ENCODE measurements around the gene MAS1.

MAS1 gene

DNA sequence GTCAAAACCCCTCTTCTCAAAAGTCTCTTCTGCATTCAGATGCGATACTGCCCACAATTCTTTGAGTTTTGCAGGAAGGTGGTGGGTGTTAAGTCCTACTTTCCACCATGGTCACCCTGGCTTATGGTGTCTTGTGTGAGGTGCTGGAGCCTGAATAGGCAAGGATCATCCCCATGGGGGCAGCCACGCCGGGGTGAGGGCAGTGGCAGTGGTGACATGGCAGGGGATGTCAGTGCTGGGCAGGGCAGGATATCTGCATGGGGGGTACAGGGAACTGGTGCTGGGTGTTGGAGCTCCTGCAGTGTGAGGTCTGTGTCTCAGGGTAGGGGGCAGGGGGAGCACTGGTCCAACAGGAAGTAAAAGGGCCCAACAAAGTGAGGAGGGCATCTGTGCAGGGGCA is 2.3 kb downstream of the MAS1 start:
- no peak overlapping the region for H3K27ac ChIP-seq
- TF ChIP-seq, protein P1, sequence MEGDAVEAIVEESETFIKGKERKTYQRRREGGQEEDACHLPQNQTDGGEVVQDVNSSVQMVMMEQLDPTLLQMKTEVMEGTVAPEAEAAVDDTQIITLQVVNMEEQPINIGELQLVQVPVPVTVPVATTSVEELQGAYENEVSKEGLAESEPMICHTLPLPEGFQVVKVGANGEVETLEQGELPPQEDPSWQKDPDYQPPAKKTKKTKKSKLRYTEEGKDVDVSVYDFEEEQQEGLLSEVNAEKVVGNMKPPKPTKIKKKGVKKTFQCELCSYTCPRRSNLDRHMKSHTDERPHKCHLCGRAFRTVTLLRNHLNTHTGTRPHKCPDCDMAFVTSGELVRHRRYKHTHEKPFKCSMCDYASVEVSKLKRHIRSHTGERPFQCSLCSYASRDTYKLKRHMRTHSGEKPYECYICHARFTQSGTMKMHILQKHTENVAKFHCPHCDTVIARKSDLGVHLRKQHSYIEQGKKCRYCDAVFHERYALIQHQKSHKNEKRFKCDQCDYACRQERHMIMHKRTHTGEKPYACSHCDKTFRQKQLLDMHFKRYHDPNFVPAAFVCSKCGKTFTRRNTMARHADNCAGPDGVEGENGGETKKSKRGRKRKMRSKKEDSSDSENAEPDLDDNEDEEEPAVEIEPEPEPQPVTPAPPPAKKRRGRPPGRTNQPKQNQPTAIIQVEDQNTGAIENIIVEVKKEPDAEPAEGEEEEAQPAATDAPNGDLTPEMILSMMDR (conservative IDR thresholded peaks at IDR 0.05): no peak

DNA sequence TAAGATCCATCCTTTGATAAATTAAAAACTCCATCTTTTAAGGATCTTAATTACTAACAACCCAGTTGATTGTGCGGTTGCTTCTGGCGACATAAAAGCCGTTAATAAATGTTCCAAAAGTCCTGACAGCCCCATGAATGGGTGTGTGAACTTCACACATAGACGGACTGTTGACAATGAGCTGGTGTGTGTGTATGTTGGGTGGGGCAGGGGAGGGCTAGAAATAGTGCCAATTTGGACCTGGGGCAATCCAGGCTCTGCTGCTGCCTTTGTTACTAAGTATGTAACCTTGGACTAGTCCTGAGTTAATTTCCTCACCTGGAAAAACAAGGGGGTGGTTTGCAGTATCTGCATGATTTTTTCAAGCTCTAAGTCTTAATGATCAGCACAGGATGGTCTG is 4.2 kb downstream of the MAS1 start:
- no peak overlapping the region for H3K27ac ChIP-seq
- TF ChIP-seq, protein P1 (conservative IDR thresholded peaks at IDR 0.05): no peak

DNA sequence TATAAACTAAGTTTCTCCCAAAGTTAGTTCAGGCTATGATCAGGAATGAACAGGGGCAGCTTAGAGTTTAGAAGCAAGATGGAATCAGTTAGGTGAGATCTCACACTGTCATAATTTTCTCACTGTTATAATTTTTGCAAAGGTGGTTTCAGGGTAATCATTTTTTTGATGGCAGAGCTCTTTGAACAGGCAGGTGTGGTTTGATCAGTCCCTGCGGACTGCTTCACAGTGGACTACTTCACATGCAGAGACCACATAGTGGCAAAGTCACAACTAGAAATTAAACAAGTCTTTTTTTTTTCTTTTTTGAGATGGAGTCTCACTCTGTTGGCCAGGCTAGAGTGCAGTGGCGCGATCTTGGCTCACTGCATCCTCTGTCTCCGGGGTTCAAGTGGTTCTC is 6.8 kb downstream of the MAS1 start:
- no peak overlapping the region for H3K27ac ChIP-seq
- TF ChIP-seq, protein P1 (conservative IDR thresholded peaks at IDR 0.05): no peak

DNA sequence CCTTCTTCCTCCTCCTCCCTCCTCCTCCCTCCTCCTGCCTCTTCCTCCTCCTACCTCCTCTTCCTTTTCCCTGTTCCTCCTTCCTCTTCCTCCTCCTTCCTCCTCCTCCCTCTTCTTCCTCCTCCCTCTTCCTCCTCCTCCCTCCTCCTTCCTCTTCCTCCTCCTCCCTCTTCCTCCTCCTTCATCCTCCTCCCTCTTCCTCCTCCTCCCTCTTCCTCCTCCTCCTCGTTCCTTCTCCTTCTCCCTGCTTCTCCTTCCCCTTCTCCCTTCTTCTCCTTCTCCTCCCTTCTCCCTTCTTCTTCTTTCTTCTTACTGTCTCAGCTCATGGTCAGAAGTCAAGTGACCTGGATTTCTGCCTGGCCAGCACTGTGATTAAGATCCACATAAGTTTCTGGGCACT is 7.7 kb downstream of the MAS1 start:
- H3K27ac ChIP-seq: no peak overlapping the region
- TF ChIP-seq, protein P1 (conservative IDR thresholded peaks at IDR 0.05): no peak

DNA sequence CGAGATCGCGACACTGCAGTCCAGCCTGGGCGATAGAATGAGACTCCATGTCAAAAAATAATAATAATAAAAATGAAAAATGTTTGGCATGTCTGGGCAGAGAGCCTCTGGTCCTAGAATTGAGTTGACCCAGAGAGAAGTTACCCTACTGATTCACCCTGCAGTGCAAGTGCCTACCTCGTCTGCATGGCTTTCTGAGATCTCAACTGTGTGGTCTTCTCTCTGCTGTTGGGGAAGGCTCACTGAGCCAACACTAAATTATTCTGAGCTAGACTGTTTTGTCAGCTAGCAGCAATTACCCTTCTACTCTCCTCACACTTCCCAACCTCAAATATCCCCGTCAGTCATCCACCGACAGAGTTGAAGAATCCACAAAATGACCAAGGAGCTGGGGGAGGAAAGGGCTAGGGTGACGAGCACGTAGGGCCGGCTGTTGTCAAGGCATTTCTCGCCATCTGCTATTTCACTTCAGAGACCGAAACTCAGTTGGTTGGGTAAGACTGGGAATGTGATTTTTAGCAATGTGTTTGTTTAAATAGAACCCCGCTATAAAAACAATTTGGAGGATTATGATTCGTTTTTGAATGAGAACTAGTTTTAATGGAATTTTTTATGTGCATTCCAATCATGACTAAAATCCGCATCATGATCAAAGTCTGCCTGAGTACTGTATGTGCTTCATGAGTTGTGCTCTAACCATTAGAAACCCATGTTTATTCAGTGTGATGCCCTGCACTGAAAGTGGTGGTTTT is 9.4 kb downstream of the MAS1 start:
- no peak overlapping the region for H3K27ac ChIP-seq
- TF ChIP-seq, protein P1 (conservative IDR thresholded peaks at IDR 0.05): no peak

DNA sequence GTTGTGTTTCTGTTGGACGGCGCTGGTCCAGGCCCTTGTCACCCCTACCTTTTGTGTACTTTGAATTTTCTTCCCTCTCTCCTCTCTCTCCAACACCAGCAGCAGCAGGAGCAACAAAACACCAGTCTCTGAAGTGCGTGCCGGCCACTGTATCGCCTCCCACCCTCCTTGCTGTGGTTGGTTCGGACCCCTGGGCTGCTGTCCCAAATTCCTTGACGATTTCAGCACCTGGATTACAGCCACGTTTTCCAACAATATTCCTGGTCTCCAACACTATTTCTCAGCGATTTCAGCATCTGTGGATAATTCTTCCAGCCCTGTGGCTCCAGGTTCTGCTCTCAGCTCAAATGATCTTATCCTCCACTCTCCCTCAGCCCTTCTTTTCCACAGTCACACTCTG is 11.8 kb downstream of the MAS1 start:
- TF ChIP-seq, protein P1 (conservative IDR thresholded peaks at IDR 0.05): no peak
- no peak overlapping the region for H3K27ac ChIP-seq

DNA sequence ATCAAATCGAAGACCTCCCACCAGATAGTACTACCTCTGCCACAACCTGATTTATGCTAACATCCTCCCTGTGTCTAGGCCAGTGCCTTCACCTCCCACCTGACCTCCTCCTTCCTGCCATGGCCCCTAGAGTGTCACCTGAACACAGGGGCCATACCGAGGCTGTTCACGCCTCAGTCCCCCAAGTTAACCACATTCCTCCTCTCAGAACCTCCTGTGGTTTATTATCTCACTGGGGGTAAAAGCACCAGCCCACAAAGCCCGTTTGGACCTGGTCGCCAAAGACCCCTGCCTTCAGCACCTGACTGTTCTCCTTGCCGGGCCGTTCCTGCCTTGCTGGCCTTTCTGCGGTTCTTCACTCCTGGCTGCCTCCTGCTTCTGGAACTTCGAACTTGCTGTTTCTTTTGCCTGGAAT is 13.7 kb downstream of the MAS1 start:
- H3K27ac ChIP-seq: no peak overlapping the region
- TF ChIP-seq, protein P1 (conservative IDR thresholded peaks at IDR 0.05): no peak

Data from VCaP (cell line).